Mesodermal cell (in vitro differentiated cells): Measurements from ENCODE around the gene ADAM33.

ENCODE experiments used
- H3K27ac ChIP-seq: 2 replicates; pipeline ENCODE4 v1.7.0; 2013; ENCODE audit warnings: mild to moderate bottlenecking, low read depth, low read length, moderate library complexity; ENCODE audit not compliant: severe bottlenecking
- H3K36me3 ChIP-seq: 2 replicates; pipeline ENCODE4 v1.7.1; 2013; ENCODE audit warnings: mild to moderate bottlenecking, low read length, moderate library complexity; ENCODE audit not compliant: control insufficient read depth, insufficient read depth
- H3K4me1 ChIP-seq: one replicate; pipeline ENCODE4 v1.7.1; 2013; ENCODE audit warnings: mild to moderate bottlenecking, low read length; ENCODE audit not compliant: insufficient read depth, control insufficient read depth, poor library complexity, severe bottlenecking
- H3K4me3 ChIP-seq: 2 replicates; pipeline ENCODE4 v1.7.0; 2013; ENCODE audit warnings: low read length, control low read depth, mild to moderate bottlenecking; ENCODE audit not compliant: insufficient read depth, poor library complexity, severe bottlenecking; ENCODE audit errors: extremely low read depth
- H3K9me3 ChIP-seq: 2 replicates; pipeline ENCODE4 v1.7.1; 2013; ENCODE audit warnings: mild to moderate bottlenecking, low read length, moderate library complexity; ENCODE audit not compliant: control insufficient read depth
- WGBS, 2 experiments: methylation state at CpG; one replicate each; pipeline ENCODE4 v1.1.5; 2013; ENCODE audit warnings: missing lambda C conversion rate in 2 of 2; ENCODE audit not compliant: insufficient coverage in 2 of 2; 5-methylcytosine and 5-hydroxymethylcytosine counted together

Gene ADAM33

GRCh38 chr20:3707508-3707899, 25.7 kb upstream of the ADAM33 start:
- Histone ChIP-seq H3K9me3 (no peaks in the 10 kb centered on the region), H3K36me3 (no peaks in the 10 kb centered on the region), H3K4me3 (no peak overlapping the region), H3K4me1 (no peaks in the 10 kb centered on the region), H3K27ac (no peak overlapping the region)
- 76 to 92% methylated on average over 3 of the region's 3 CpGs for WGBS, 2 experiments

- no peaks in the 10 kb centered on the region for H3K9me3 ChIP-seq
- H3K4me1 ChIP-seq = no peaks in the 10 kb centered on the region
- H3K27ac ChIP-seq = no peak overlapping the region
- no peaks in the 10 kb centered on the region for H3K36me3 ChIP-seq
- 80 to 81% methylated on average over 7 to 9 of the region's 10 CpGs for WGBS, 2 experiments
- no peak overlapping the region for H3K4me3 ChIP-seq
Observed at GRCh38 chr20:3706774-3707507, 25.1 kb upstream of the ADAM33 start.

- Histone ChIP-seq H3K4me3 (no peak overlapping the region), H3K4me1 (no peaks in the 10 kb centered on the region), H3K27ac (no peak overlapping the region), H3K36me3 (no peaks in the 10 kb centered on the region), H3K9me3 (no peaks in the 10 kb centered on the region)
- WGBS, 2 experiments = 92 to 95% methylated on average over 21 to 24 of the region's 31 CpGs
Observed at GRCh38 chr20:3705970-3706739, 24.3 kb upstream of the ADAM33 start.

- Histone ChIP-seq H3K9me3 (no peaks in the 10 kb centered on the region), H3K36me3 (no peaks in the 10 kb centered on the region), H3K4me1 (no peaks in the 10 kb centered on the region), H3K27ac (no peak overlapping the region), H3K4me3 (no peak overlapping the region)
- 81 to 88% methylated on average over 10 to 13 of the region's 14 CpGs for whole genome bisulfite sequencing, 2 experiments
Observed at GRCh38 chr20:3705491-3705969, 23.7 kb upstream of the ADAM33 start.

- Histone ChIP-seq H3K36me3 (no peaks in the 10 kb centered on the region), H3K4me1 (no peaks in the 10 kb centered on the region), H3K27ac (no peak overlapping the region), H3K9me3 (no peaks in the 10 kb centered on the region), H3K4me3 (no peak overlapping the region)
- 89 to 90% methylated on average over 5 of the region's 5 CpGs for WGBS, 2 experiments
Observed at GRCh38 chr20:3704087-3704486, 22.3 kb upstream of the ADAM33 start.

GRCh38 chr20:3702611-3703391, 21.0 kb upstream of the ADAM33 start:
- Histone ChIP-seq H3K27ac (no peak overlapping the region), H3K36me3 (no peaks in the 10 kb centered on the region), H3K9me3 (no peaks in the 10 kb centered on the region), H3K4me1 (no peaks in the 10 kb centered on the region), H3K4me3 (no peak overlapping the region)
- 87 to 95% methylated on average over 6 to 8 of the region's 11 CpGs for WGBS, 2 experiments

- Histone ChIP-seq H3K36me3 (no peaks in the 10 kb centered on the region), H3K4me3 (no peak overlapping the region), H3K27ac (no peak overlapping the region), H3K9me3 (no peaks in the 10 kb centered on the region), H3K4me1 (peaks cover 2% of the 10 kb centered on the region)
- 84 to 95% methylated on average over 11 to 12 of the region's 13 CpGs for WGBS, 2 experiments
Observed at GRCh38 chr20:3701061-3701998, 19.5 kb upstream of the ADAM33 start.

GRCh38 chr20:3699037-3699436, 17.2 kb upstream of the ADAM33 start:
- H3K4me1 ChIP-seq = peaks cover 2% of the 10 kb centered on the region
- no peak overlapping the region for H3K4me3 ChIP-seq
- H3K36me3 ChIP-seq = no peaks in the 10 kb centered on the region
- 83% methylated on average over 15 of the region's 16 CpGs for WGBS, 2 experiments
- H3K9me3 ChIP-seq = no peaks in the 10 kb centered on the region
- no peak overlapping the region for H3K27ac ChIP-seq

- 89 to 96% methylated on average over 6 of the region's 6 CpGs for WGBS, 2 experiments
- H3K27ac ChIP-seq = no peak overlapping the region
- no peaks in the 10 kb centered on the region for H3K36me3 ChIP-seq
- H3K9me3 ChIP-seq = no peaks in the 10 kb centered on the region
- peaks cover 2% of the 10 kb centered on the region for H3K4me1 ChIP-seq
- H3K4me3 ChIP-seq = no peak overlapping the region
Observed at GRCh38 chr20:3698591-3699001, 16.8 kb upstream of the ADAM33 start.
